ENCODE data around the gene ADCY3. TPM values are rescaled to one million over a fixed set of nuclear protein-coding genes. Genes with fewer than 3 reads are reported as not detected.
A peak's percentile ranks its signal among the peaks of the same experiment; 100 is the strongest.

Gene ADCY3
- total RNA-seq, 2 experiments from 2014 or later: 52.9 to 62.7 TPM

DNA sequence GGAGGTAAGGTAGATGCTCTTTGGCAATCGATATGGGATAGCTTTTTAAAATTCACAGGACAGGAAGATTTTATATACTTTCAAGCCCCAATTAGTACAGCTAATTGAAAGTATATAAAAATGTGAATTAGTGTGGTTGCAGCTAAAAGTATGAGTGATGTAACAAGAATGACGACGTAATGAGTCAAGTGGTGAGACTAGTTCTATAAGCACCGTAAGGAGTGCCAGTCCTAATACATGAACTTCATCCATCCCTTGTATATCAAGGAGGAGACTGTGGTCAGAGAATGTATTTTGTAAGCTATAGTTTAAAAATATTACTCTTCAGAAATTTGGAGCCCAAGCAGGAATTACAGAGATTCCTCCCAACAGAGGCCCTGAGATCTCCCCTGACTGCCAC is 25.9 kb upstream of the ADCY3 start:
- no peaks in the 10 kb centered on the region for H3K4me1 Mint-ChIP-seq (ENCODE audit: low read depth)
- no peaks in the 10 kb centered on the region for H3K9me3 Mint-ChIP-seq (ENCODE audit: insufficient read depth)
- no peak overlapping the region for H3K4me3 Mint-ChIP-seq
- no peak overlapping the region for H3K27ac Mint-ChIP-seq
- ATAC-seq (no peak), DNase-seq (no peak)
- peaks cover 11% of the 10 kb centered on the region for H3K36me3 Mint-ChIP-seq (ENCODE audit: low read depth)
- ChIA-PET CTCF (no interaction called here), POLR2A (no interaction called here)
- no peaks in the 10 kb centered on the region for H3K27me3 Mint-ChIP-seq (ENCODE audit: low read depth)

DNA sequence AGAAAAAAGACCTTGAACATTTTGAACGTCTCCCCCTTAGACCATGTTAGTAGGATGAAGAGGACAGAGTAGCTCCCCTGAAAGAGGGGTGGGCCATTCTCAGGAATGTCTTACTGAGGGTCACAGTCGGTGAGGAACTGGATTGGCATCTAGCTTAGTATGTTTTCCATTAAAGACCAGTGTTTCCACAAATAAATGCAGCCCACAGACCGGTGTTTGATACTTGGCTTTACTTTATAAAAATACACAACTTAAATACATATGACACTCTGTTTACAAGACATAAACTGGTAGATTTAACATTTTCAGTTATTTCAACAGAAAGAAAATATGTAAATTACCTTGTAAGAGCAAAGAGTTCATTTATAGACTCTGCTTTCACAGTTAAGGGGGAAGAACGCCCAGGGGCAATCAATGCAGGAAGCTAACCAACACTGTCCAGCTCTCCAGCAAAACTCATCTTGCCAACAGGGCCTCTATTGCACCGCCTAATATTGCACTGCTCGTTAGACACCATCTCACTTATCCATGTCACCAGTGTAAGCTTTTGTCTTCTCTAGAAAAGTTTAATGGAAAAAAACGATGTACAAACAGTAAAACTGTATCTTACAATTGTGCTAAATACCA is 23.5 kb upstream of the ADCY3 start:
- ATAC-seq: no peak
- Mint-ChIP-seq H3K9me3 (ENCODE audit: insufficient read depth) (no peaks in the 10 kb centered on the region), H3K4me3 (no peak overlapping the region), H3K36me3 (ENCODE audit: low read depth) (peaks cover 10% of the 10 kb centered on the region), H3K27ac (no peak overlapping the region), H3K4me1 (ENCODE audit: low read depth) (no peaks in the 10 kb centered on the region), H3K27me3 (ENCODE audit: low read depth) (no peaks in the 10 kb centered on the region)
- POLR2A ChIA-PET: interaction anchor here (0.6 kb wide), 1 partner anchor 147 kb away, joined by 5 read pairs; no protein-coding TSS in a partner anchor
- CTCF ChIA-PET: interaction anchor here (2.2 kb wide), 1 partner anchor 32 kb away, joined by 7 read pairs; no protein-coding TSS in a partner anchor
- DNase-seq: no peak

- no peak for DNase-seq
- CTCF ChIA-PET: no interaction called here
These were observed 19.3 kb upstream of the ADCY3 start for GRCh38 chr2:24939353-24939752.

GRCh38 chr2:24937236-24937635 is 17.2 kb upstream of the ADCY3 start:
- DNase-seq (no peak), ATAC-seq (no peak)
- POLR2A ChIA-PET: no interaction called here

More at GRCh38 chr2:24939353-24939752, 19.3 kb upstream of the ADCY3 start:
- ATAC-seq: no peak
- H3K4me3 Mint-ChIP-seq: no peak overlapping the region
- POLR2A ChIA-PET: no interaction called here
- H3K27me3 Mint-ChIP-seq (ENCODE audit: low read depth): no peaks in the 10 kb centered on the region
- H3K27ac Mint-ChIP-seq: no peak overlapping the region
- H3K9me3 Mint-ChIP-seq (ENCODE audit: insufficient read depth): no peaks in the 10 kb centered on the region
- H3K4me1 Mint-ChIP-seq (ENCODE audit: low read depth): no peaks in the 10 kb centered on the region
- no peaks in the 10 kb centered on the region for H3K36me3 Mint-ChIP-seq (ENCODE audit: low read depth)

DNA sequence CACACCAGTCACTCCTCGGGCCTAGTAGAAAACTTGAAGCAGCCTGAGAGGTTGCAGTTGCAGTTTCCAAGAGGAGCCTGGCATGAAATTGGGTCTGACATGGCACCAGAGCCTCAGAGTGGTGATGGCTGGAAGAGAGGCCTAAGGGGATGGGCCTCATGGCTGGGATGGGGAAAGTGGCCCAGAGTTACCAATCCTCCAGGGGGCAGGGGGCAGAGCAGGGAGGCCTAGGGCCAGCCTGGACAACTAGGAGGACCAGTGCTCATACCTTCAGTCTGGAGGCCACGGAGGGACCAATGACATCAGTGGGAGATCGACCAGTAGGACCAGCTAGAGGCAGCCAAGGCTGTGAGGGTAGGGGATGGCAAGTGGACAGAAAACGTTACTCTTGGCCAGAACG is 15.1 kb upstream of the ADCY3 start:
- POLR2A ChIA-PET: no interaction called here

More at GRCh38 chr2:24937236-24937635, 17.2 kb upstream of the ADCY3 start:
- H3K27ac Mint-ChIP-seq: no peak overlapping the region
- H3K4me1 Mint-ChIP-seq (ENCODE audit: low read depth): no peaks in the 10 kb centered on the region
- H3K9me3 Mint-ChIP-seq (ENCODE audit: insufficient read depth): no peaks in the 10 kb centered on the region
- no peaks in the 10 kb centered on the region for H3K36me3 Mint-ChIP-seq (ENCODE audit: low read depth)
- no peak overlapping the region for H3K4me3 Mint-ChIP-seq
- H3K27me3 Mint-ChIP-seq (ENCODE audit: low read depth): no peaks in the 10 kb centered on the region
- CTCF ChIA-PET: interaction anchor here (0.9 kb wide), 1 partner anchor 17 kb away, joined by 3 read pairs; no protein-coding TSS in a partner anchor

GRCh38 chr2:24932715-24933114 is 12.7 kb upstream of the ADCY3 start:
- CTCF ChIA-PET: interaction anchor here (1.4 kb wide), 1 partner anchor 8 kb away, joined by 3 read pairs; no protein-coding TSS in a partner anchor
- DNase-seq: no peak
- no peaks in the 10 kb centered on the region for H3K36me3 Mint-ChIP-seq (ENCODE audit: low read depth)
- H3K4me1 Mint-ChIP-seq (ENCODE audit: low read depth): peaks cover 8% of the 10 kb centered on the region
- no peak for ATAC-seq
- H3K4me3 Mint-ChIP-seq: no peak overlapping the region
- POLR2A ChIA-PET: interaction anchor here (0.6 kb wide), 2 partner anchors 152 to 884 kb away, joined by 3 to 4 read pairs; no protein-coding TSS in a partner anchor
- H3K9me3 Mint-ChIP-seq (ENCODE audit: insufficient read depth): no peaks in the 10 kb centered on the region
- no peaks in the 10 kb centered on the region for H3K27me3 Mint-ChIP-seq (ENCODE audit: low read depth)
- no peak overlapping the region for H3K27ac Mint-ChIP-seq

More for the DNA sequence above, 15.1 kb upstream of the ADCY3 start:
- no peaks in the 10 kb centered on the region for H3K36me3 Mint-ChIP-seq (ENCODE audit: low read depth)
- DNase-seq: no peak
- no peaks in the 10 kb centered on the region for H3K9me3 Mint-ChIP-seq (ENCODE audit: insufficient read depth)
- peaks cover 8% of the 10 kb centered on the region for H3K4me1 Mint-ChIP-seq (ENCODE audit: low read depth)
- CTCF ChIA-PET: no interaction called here
- H3K27me3 Mint-ChIP-seq (ENCODE audit: low read depth): no peaks in the 10 kb centered on the region
- ATAC-seq: no peak
- H3K4me3 Mint-ChIP-seq: no peak overlapping the region
- no peak overlapping the region for H3K27ac Mint-ChIP-seq

GRCh38 chr2:24930768-24931167 is 10.7 kb upstream of the ADCY3 start:
- CTCF ChIA-PET: interaction anchor here (0.7 kb wide), 1 partner anchor 14 kb away, joined by 4 read pairs; no protein-coding TSS in a partner anchor
- peak; percentile 66 for ATAC-seq

GRCh38 chr2:24929230-24929629 is 9.2 kb upstream of the ADCY3 start:
- Mint-ChIP-seq H3K4me1 (ENCODE audit: low read depth) (peaks cover 8% of the 10 kb centered on the region), H3K9me3 (ENCODE audit: insufficient read depth) (no peaks in the 10 kb centered on the region), H3K36me3 (ENCODE audit: low read depth) (no peaks in the 10 kb centered on the region), H3K27ac (no peak overlapping the region), H3K27me3 (ENCODE audit: low read depth) (no peaks in the 10 kb centered on the region), H3K4me3 (no peak overlapping the region)
- ATAC-seq: no peak
- ChIA-PET POLR2A (no interaction called here), CTCF (interaction anchor here (0.8 kb wide), 1 partner anchor 47 kb away, joined by 3 read pairs; no protein-coding TSS in a partner anchor)
- no peak for DNase-seq

More at GRCh38 chr2:24930768-24931167, 10.7 kb upstream of the ADCY3 start:
- DNase-seq: peak; percentile 37
- H3K4me1 Mint-ChIP-seq (ENCODE audit: low read depth): peaks cover 8% of the 10 kb centered on the region
- H3K27ac Mint-ChIP-seq: no peak overlapping the region
- H3K9me3 Mint-ChIP-seq (ENCODE audit: insufficient read depth): no peaks in the 10 kb centered on the region
- H3K4me3 Mint-ChIP-seq: no peak overlapping the region
- H3K36me3 Mint-ChIP-seq (ENCODE audit: low read depth): no peaks in the 10 kb centered on the region
- POLR2A ChIA-PET: interaction anchor here (0.6 kb wide), 1 partner anchor 110 kb away, joined by 3 read pairs; no protein-coding TSS in a partner anchor
- H3K27me3 Mint-ChIP-seq (ENCODE audit: low read depth): no peaks in the 10 kb centered on the region

DNA sequence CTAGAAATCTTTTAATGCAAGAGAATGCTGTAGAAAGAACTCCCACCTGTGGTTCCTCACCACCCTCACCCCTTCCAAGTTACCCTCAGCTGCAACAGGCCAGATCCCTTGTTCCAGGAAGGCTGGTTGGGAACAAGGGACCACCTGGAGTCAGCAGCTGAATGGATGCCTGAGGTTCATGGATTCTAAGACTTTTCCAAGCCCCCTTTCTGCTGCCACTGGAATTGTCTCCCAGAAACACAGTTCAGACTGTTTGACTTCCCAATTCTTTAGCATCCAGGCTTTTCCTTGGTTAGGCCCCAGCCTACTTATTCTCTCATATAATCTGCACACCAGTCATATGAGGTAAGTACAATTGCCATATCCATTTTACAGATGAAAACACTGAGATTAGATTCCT is 8.0 kb upstream of the ADCY3 start:
- no peaks in the 10 kb centered on the region for H3K36me3 Mint-ChIP-seq (ENCODE audit: low read depth)
- H3K9me3 Mint-ChIP-seq (ENCODE audit: insufficient read depth): no peaks in the 10 kb centered on the region
- no peaks in the 10 kb centered on the region for H3K27me3 Mint-ChIP-seq (ENCODE audit: low read depth)
- H3K27ac Mint-ChIP-seq: no peak overlapping the region
- ATAC-seq (no peak), DNase-seq (no peak)
- ChIA-PET CTCF (no interaction called here), POLR2A (no interaction called here)
- no peak overlapping the region for H3K4me3 Mint-ChIP-seq
- H3K4me1 Mint-ChIP-seq (ENCODE audit: low read depth): peaks cover 8% of the 10 kb centered on the region

GRCh38 chr2:24926602-24927252 is 6.7 kb upstream of the ADCY3 start:
- H3K36me3 Mint-ChIP-seq (ENCODE audit: low read depth): no peaks in the 10 kb centered on the region
- no peak for ATAC-seq
- POLR2A ChIA-PET: no interaction called here
- CTCF ChIA-PET: interaction anchor here (0.8 kb wide), 1 partner anchor 29 kb away, joined by 3 read pairs; no protein-coding TSS in a partner anchor
- no peak for DNase-seq
- peaks cover 8% of the 10 kb centered on the region for H3K4me1 Mint-ChIP-seq (ENCODE audit: low read depth)
- H3K27ac Mint-ChIP-seq: no peak overlapping the region
- H3K9me3 Mint-ChIP-seq (ENCODE audit: insufficient read depth): no peaks in the 10 kb centered on the region
- peak overlapping the region; percentile 19 for H3K4me3 Mint-ChIP-seq
- no peaks in the 10 kb centered on the region for H3K27me3 Mint-ChIP-seq (ENCODE audit: low read depth)

DNA sequence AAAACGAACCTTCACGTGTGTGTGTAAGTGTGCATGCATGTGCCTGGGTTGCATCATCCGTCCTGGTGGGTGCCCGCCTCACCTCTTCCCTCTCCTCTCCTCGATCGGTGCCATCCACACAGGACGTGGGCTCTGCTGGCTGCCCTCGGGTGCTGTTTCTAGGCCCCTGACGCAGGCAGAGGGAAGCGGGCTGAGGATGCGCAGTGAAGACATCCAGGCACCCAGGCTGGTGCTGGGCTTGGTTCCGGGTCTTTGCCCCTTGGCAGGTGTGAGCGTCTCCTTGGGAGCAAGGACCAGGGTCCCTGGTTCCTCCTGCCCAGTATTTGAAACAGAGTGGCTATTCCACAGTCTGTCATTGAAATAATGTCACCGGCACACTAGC is 6.2 kb upstream of the ADCY3 start:
- Mint-ChIP-seq H3K27me3 (ENCODE audit: low read depth) (no peaks in the 10 kb centered on the region), H3K9me3 (ENCODE audit: insufficient read depth) (no peaks in the 10 kb centered on the region), H3K36me3 (ENCODE audit: low read depth) (no peaks in the 10 kb centered on the region), H3K27ac (no peak overlapping the region), H3K4me3 (no peak overlapping the region), H3K4me1 (ENCODE audit: low read depth) (peaks cover 7% of the 10 kb centered on the region)
- DNase-seq (no peak), ATAC-seq (no peak)
- ChIA-PET CTCF (interaction anchor here (0.8 kb wide), 1 partner anchor 29 kb away, joined by 3 read pairs; no protein-coding TSS in a partner anchor), POLR2A (no interaction called here)

- ChIA-PET CTCF (interaction anchor here (0.8 kb wide), 1 partner anchor 28 kb away, joined by 3 read pairs; no protein-coding TSS in a partner anchor), POLR2A (no interaction called here)
- Mint-ChIP-seq H3K4me3 (no peak overlapping the region), H3K36me3 (ENCODE audit: low read depth) (no peaks in the 10 kb centered on the region), H3K9me3 (ENCODE audit: insufficient read depth) (no peaks in the 10 kb centered on the region), H3K27ac (no peak overlapping the region), H3K4me1 (ENCODE audit: low read depth) (peaks cover 4% of the 10 kb centered on the region), H3K27me3 (ENCODE audit: low read depth) (no peaks in the 10 kb centered on the region)
- DNase-seq (no peak), ATAC-seq (no peak)
These were observed 5.8 kb upstream of the ADCY3 start for GRCh38 chr2:24925815-24926214.
